MM.1S (cell line): ENCODE data around the gene COL6A5.

Experiments
- DNase-seq: peaks from one replicate; pipeline ENCODE4 v3.0.0-alpha.2; 2015
- H2AFZ ChIP-seq: fragments of 300-600 bp; sonication (generic); 2 replicates; pipeline ENCODE4 v1.6.0; 2016; ENCODE audit warnings: antibody characterized with exemption, low read length
- H3F3A ChIP-seq: fragments of 300-600 bp; sonication (generic); 2 replicates; pipeline ENCODE4 v1.6.1; 2016; ENCODE audit warnings: mild to moderate bottlenecking, antibody characterized with exemption, low read length, moderate library complexity, mixed read lengths; ENCODE audit not compliant: insufficient read depth
- H3K27ac ChIP-seq: fragments of 300-600 bp; sonication (generic); 2 replicates; pipeline ENCODE4 v1.5.1; 2016; ENCODE audit warnings: mild to moderate bottlenecking, low read length
- H3K27me3 ChIP-seq: fragments of 300-600 bp; sonication (generic); replicated peaks from 2 replicates; pipeline ENCODE4 v1.6.0; 2016; ENCODE audit warnings: low read length; ENCODE audit not compliant: insufficient read depth
- H3K36me3 ChIP-seq: fragments of 300-600 bp; sonication (generic); replicated peaks from 2 replicates; pipeline ENCODE4 v1.6.1; 2016; ENCODE audit warnings: mild to moderate bottlenecking, low read length, mixed read lengths; ENCODE audit not compliant: insufficient read depth
- H3K4me1 ChIP-seq: fragments of 300-600 bp; sonication (generic); 2 replicates; pipeline ENCODE4 v1.6.1; 2016; ENCODE audit warnings: low read length, mixed read lengths
- H3K4me2 ChIP-seq: fragments of 300-600 bp; sonication (generic); 2 replicates; pipeline ENCODE4 v1.6.0; 2016; ENCODE audit warnings: low read depth, low read length
- H3K4me3 ChIP-seq: fragments of 300-600 bp; sonication (generic); 2 replicates; pipeline ENCODE4 v1.5.1; 2016; ENCODE audit warnings: low read length, mixed read lengths
- H3K79me2 ChIP-seq: fragments of 300-600 bp; sonication (generic); 2 replicates; pipeline ENCODE4 v1.6.1; 2016; ENCODE audit warnings: mixed run types, low read length, mixed read lengths
- H3K9ac ChIP-seq: fragments of 300-600 bp; sonication (generic); 2 replicates; pipeline ENCODE4 v1.6.1; 2016; ENCODE audit warnings: low read length, mixed read lengths
- H3K9me2 ChIP-seq: fragments of 300-600 bp; sonication (generic); replicated peaks from 2 replicates; pipeline ENCODE4 v1.6.1; 2016; ENCODE audit warnings: mild to moderate bottlenecking, low read length, mixed read lengths; ENCODE audit not compliant: insufficient read depth
- H3K9me3 ChIP-seq: fragments of 300-600 bp; sonication (generic); replicated peaks from 2 replicates; pipeline ENCODE4 v1.6.1; 2016; ENCODE audit warnings: mild to moderate bottlenecking, low read length, mixed read lengths; ENCODE audit not compliant: insufficient read depth
- H4K20me1 ChIP-seq: fragments of 300-600 bp; sonication (generic); 2 replicates; pipeline ENCODE4 v1.6.1; 2016; ENCODE audit warnings: mild to moderate bottlenecking, low read length, moderate library complexity, mixed read lengths; ENCODE audit not compliant: insufficient read depth
- CTCF ChIP-seq: fragments of 300-600 bp; sonication (generic); IDR thresholded peaks from 2 replicates; pipeline ENCODE4 v1.5.1; 2016; ENCODE audit warnings: antibody characterized with exemption, low read length, mixed read lengths
- EZH2 ChIP-seq: fragments of 300-600 bp; sonication (generic); optimal IDR thresholded peaks from 2 replicates; pipeline ENCODE3; 2017; ENCODE audit warnings: low read depth, mild to moderate bottlenecking, antibody characterized with exemption, low read length, mixed read lengths
- EZH2phosphoT487 ChIP-seq: fragments of 300-600 bp; sonication (generic); IDR thresholded peaks from 2 replicates; pipeline ENCODE4 v1.6.1; 2018; ENCODE audit warnings: antibody characterized with exemption, low read length

COL6A5 gene

GRCh38 chr3:130522399-130522798, 176.9 kb downstream of the COL6A5 start:
- TF ChIP-seq CTCF (no peak), EZH2 (no peak), EZH2phosphoT487 (no peak)
- Histone ChIP-seq H3K9me2 (no peaks in the 10 kb centered on the region), H3K9me3 (no peaks in the 10 kb centered on the region), H3K4me3 (no peak overlapping the region), H3F3A (no peaks in the 10 kb centered on the region), H4K20me1 (no peaks in the 10 kb centered on the region), H3K36me3 (no peaks in the 10 kb centered on the region), H3K9ac (no peak overlapping the region), H3K4me2 (no peak overlapping the region), H2AFZ (no peak overlapping the region), H3K27me3 (no peaks in the 10 kb centered on the region), H3K4me1 (no peaks in the 10 kb centered on the region), H3K79me2 (no peaks in the 10 kb centered on the region), H3K27ac (no peak overlapping the region)
- DNase-seq = no peak

DNA sequence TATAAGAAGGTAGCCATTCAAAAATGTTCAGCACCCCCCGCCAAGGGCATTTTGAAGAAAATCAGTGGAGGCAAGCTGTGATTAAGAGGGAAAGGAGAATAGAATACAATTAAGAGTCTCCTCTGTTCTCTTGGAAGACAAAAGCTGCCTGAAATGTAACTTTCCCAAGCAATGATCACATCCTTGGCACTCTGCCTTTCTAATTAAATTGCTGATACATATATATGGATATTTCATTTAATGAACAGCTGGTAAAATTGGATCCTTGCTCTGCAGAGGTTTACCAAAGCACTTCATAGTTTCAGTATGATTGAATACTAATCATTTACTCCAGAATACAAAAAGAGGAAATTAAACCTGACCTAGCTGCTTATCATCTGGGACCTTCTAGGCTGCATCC, 182.0 kb downstream of the COL6A5 start:
- no peaks in the 10 kb centered on the region for H3K9me2 ChIP-seq
- peaks cover 13% of the 10 kb centered on the region for H3K4me1 ChIP-seq
- H3K36me3 ChIP-seq = no peaks in the 10 kb centered on the region
- no peaks in the 10 kb centered on the region for H3F3A ChIP-seq
- H3K79me2 ChIP-seq = no peaks in the 10 kb centered on the region
- H3K9ac ChIP-seq = no peak overlapping the region
- no peak for DNase-seq
- H2AFZ ChIP-seq = no peak overlapping the region
- no peaks in the 10 kb centered on the region for H3K27me3 ChIP-seq
- no peaks in the 10 kb centered on the region for H3K9me3 ChIP-seq
- H3K27ac ChIP-seq = no peak overlapping the region
- H4K20me1 ChIP-seq = no peaks in the 10 kb centered on the region
- no peak for TF ChIP-seq EZH2
- TF ChIP-seq CTCF = no peak
- no peak for TF ChIP-seq EZH2phosphoT487
- no peak overlapping the region for H3K4me2 ChIP-seq
- H3K4me3 ChIP-seq = no peak overlapping the region

- H3K4me1 ChIP-seq = peaks cover 13% of the 10 kb centered on the region
- no peaks in the 10 kb centered on the region for H3F3A ChIP-seq
- no peaks in the 10 kb centered on the region for H3K36me3 ChIP-seq
- H3K4me2 ChIP-seq = no peak overlapping the region
- H3K4me3 ChIP-seq = no peak overlapping the region
- H3K9me3 ChIP-seq = no peaks in the 10 kb centered on the region
- no peaks in the 10 kb centered on the region for H3K9me2 ChIP-seq
- H3K79me2 ChIP-seq = no peaks in the 10 kb centered on the region
- H2AFZ ChIP-seq = no peak overlapping the region
- H3K9ac ChIP-seq = no peak overlapping the region
- no peaks in the 10 kb centered on the region for H4K20me1 ChIP-seq
- DNase-seq = no peak
- no peak overlapping the region for H3K27ac ChIP-seq
- TF ChIP-seq CTCF = no peak
- no peak for TF ChIP-seq EZH2
- no peak for TF ChIP-seq EZH2phosphoT487
- no peaks in the 10 kb centered on the region for H3K27me3 ChIP-seq
Observed at GRCh38 chr3:130528120-130528519, 182.6 kb downstream of the COL6A5 start.
